Superior temporal gyrus (tissue), 1 donor: Measurements from ENCODE around the gene SFRP4.

Experiments used
- DNase-seq: peaks from one replicate; pipeline ENCODE4 v3.0.0-alpha.2; 2016; ENCODE audit errors: extremely low spot score

SFRP4 gene

DNA sequence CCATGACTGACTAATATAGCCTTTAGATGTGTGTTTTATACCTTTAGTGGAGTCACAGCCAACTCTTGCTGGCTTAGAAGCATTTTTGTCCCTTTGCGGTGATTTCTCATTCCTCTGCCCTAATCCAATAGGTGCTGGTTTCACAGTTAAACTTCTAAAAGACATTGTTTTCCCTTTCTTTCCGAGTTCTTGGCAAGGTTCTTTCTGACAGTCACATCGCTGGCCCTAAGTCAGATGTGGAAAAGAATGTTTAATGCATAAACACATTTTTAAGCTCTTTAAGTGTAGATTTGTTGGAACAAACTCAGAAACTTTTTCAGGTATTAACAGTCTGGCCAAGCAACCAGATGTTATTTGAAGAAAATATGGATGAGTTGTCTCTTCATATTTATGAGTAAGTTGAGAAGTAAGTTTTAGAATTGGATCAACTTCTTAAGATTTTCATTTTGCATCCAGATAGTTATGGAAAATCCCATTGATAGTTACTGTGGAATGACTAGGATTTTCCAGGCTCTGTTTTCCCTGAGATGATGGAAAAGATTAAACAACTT is 7.9 kb upstream of the SFRP4 start:
- DNase-seq = no peak

DNA sequence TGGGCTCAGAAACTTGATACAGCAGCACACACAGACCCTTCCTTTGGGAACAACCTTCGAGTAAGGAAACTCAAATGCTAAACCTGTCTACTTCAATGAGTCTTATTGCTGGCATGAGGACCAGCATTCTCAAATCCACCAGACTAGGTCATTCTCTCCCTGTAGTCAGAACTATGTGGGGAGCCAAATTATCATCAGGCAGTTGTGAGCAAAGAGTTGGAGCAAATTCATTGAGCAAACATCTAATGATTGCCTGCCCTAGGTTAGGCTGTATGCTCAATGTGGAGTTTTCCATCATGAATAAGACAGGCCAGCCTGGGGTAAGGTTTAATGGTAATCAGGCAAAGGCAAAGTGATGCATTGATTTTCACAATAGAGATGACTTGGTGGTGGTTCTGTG is 7.4 kb upstream of the SFRP4 start:
- no peak for DNase-seq

- DNase-seq = no peak
Measured at GRCh38 chr7:37921876-37922275, 5.3 kb upstream of the SFRP4 start.

DNA sequence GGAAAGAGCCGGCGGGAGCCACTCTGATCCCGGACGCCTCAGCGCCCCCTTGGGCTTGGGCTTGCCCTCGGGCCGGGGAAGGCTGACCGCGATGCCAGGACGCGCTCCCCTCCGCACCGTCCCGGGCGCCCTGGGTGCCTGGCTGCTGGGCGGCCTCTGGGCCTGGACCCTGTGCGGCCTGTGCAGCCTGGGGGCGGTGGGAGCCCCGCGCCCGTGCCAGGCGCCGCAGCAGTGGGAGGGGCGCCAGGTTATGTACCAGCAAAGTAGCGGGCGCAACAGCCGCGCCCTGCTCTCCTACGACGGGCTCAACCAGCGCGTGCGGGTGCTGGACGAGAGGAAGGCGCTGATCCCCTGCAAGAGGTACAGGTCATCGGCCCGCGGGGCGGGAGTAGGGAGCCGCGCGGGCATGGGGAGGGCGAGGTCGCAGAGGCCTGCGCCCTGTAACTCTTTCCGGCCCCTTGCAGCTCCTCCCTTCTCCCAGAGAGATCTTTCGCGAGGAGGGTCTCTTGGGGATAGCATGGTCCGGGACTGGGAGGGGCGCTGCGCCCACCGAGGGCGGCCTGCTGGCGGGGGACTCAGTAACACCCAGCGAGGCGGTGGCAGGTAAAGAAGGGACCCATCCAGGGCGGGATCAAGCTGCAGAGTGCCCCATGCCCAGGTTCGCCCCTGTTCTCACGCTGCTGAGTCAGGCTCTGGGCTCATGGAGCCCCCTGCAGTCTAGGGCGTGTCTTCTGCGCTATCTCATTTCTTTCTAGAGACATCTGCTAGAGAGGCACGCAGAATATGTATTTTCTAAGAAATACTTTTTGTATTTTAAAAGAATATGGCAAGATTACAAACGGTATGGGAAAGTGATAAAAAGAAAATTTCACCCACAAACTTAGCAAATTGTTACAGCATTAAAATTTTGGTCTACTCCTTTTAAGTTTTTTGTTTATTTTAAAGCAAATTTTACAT is 4.5 kb upstream of the SFRP4 start:
- DNase-seq = no peak

GRCh38 chr7:37920305-37920848 is 3.8 kb upstream of the SFRP4 start, which contains the start of gene EPDR1:
Gene EPDR1, plus strand, starts transcription at chr7:37920640. Its CDS starts 300 bp downstream, at chr7:37920940.
- peak; percentile 40 for DNase-seq

GRCh38 chr7:37918526-37918925 is 1.9 kb upstream of the SFRP4 start:
- DNase-seq = no peak

DNA sequence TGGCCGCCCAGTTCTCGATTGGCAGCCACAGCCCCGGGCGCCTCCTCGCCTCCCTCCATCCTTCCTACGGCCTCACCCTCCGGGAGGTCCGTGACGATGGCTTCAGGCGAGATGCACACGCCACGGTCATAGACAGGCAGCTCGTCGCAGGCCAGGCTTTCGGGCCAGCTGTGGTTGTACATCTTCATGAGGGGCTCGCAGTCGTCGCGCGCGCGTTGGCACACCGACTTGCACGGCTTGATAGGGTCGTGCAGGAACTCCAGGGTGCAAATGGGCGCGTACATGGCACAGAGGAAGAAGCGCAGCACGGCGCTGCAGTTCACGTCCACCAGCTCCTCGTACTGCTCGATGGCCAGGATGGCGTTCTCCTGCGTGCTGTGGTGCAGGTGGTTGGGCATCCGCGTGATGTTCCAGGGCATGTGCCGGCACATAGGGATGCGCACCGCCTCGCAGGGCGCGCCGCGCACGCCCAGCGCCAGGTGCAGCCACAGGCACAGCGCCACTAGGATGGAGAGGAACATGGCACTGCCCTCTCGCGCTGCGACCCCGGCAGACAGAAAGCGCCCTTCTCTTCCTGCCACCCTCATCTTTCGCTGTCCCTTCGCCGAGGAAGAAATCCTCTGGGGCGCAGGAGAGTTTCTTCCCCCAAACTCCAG is 472 bp downstream of the SFRP4 start:
- no peak for DNase-seq

- no peak for DNase-seq
Measured at GRCh38 chr7:37915438-37915837, 1.2 kb downstream of the SFRP4 start.

DNA sequence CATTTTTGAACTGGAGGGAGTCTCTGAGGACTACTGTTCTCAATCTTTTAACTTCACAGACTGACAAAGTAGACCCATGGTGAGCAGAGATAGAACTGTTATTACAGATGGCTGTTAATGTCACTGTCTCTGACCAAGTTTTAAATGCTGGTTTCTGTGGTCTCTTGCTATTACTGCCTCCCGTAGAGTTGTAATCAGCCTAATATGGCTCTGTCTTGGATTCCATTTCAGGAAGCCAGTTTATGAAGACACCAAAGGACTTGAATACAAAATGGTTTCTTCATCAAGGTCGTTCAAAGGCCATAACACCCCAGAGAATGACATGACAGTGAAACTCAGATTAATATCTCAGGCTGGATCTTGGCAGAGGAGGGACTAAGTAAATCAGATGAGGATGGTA is 3.9 kb downstream of the SFRP4 start:
- DNase-seq = no peak

DNA sequence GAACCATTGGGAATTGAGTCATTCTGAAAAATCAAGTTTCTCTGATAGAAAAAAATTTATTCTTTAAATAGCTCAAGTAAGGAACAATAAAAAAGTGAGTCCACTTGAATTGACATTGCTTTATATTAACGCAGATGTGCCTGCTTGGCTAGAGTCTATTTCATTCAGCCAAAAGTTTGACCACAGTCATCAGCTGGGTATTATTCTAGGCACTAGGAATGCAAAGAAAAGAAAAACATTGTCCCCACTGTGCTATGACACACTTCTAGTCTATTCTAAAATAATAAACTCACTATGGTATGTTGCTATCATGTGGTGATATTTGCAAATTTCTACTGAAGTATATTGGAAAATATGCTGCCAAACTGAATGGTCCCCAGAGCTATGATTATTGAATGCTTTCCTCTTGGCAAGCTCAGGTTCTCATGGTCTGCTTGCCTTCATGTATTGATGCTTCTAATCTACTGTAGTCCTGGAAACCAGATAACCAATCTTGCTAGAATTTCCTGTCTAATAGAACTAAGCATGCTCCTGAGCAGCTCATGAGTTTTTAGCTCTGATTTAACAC is 8.3 kb downstream of the SFRP4 start:
- DNase-seq = no peak

DNA sequence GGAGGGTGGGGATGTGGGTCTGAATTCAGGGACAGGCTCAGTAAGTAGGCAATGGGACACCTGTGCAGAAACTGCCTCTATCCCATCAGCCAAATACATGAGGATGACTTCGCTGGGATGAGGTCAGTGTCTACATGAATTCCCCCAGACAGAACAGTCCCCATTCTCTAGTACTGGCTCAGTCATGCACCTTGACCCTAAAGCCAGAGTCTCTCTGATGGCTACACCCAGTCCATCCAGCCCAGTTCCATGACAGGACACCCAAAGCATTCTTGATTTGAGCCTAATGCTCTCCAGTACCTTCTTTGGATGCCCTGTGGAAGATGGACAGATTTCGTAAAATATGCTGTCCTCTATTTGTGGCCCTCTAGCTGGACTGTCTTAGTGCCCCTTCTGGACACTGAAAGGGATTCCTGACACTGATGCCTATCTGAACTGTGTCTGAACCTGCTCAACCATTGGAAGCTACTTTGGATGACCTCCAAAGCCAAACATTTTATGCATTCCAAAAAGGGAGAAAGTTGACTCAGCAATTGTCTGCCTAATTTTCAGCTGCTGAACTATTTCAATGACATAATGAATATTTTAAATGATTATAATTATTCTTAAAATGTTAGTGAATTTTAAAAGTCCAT is 14.6 kb downstream of the SFRP4 start:
- no peak for DNase-seq

- peak; percentile 68 for DNase-seq
Measured at GRCh38 chr7:37901236-37901827, 15.3 kb downstream of the SFRP4 start.

GRCh38 chr7:37899712-37900247 is 16.8 kb downstream of the SFRP4 start:
- DNase-seq = no peak

GRCh38 chr7:37894671-37895070 is 21.9 kb downstream of the SFRP4 start:
- no peak for DNase-seq

GRCh38 chr7:37893359-37893758 is 23.3 kb downstream of the SFRP4 start:
- no peak for DNase-seq

DNA sequence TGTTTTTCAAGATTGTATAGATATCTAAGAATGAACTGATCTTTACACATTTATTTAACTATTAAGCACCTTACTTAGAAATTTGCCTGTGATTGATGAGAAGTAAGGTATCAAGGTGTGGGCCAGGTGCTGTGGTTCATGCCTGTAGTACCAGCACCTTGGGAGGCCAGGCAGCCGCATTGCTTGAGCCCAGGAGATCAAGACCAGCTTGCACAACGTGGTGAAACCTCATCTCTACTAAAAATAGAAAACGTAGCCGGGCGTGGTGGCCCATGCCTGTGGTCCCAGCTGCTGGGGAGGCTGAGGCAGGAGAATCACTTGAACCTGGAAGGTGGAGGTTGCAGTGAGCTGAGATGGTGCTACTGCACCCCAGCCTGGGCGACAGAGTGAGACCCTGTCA is 34.5 kb downstream of the SFRP4 start:
- no peak for DNase-seq
